Upper lobe of left lung (tissue), 4 donors: Measurements from ENCODE around the gene VPS36.

ENCODE experiments used
- CTCF ChIP-seq, 6 experiments: fragments of 450-650 bp in 4 of 6; fragments of 200-600 bp in 2 of 6; sonication (generic) in 2 of 6; IDR thresholded peaks; one replicate each; pipeline ENCODE4 v1.5.1; 2016 to 2019; ENCODE audit warnings: antibody characterized with exemption in 6 of 6
- POLR2A ChIP-seq, 4 donors: fragments of 450-650 bp; IDR thresholded peaks; one replicate each; pipeline ENCODE4 v1.5.1; 2016 to 2017; ENCODE audit warnings: antibody characterized with exemption in 4 of 4, mild to moderate bottlenecking in 2 of 4

- TF ChIP-seq POLR2A (IDR thresholded peaks at IDR 0.05) (no peak), CTCF (IDR thresholded peaks at IDR 0.05) (no peak)
Observed at GRCh38 chr13:52414963-52415362, 35.5 kb downstream of the VPS36 start.
